ENCODE data around the gene APBA2. TPM values are rescaled to one million over a fixed set of nuclear protein-coding genes. Genes with fewer than 3 reads are reported as not detected.

APBA2 gene
- total RNA-seq, 1 experiment from 2014 or later, result not detected

DNA sequence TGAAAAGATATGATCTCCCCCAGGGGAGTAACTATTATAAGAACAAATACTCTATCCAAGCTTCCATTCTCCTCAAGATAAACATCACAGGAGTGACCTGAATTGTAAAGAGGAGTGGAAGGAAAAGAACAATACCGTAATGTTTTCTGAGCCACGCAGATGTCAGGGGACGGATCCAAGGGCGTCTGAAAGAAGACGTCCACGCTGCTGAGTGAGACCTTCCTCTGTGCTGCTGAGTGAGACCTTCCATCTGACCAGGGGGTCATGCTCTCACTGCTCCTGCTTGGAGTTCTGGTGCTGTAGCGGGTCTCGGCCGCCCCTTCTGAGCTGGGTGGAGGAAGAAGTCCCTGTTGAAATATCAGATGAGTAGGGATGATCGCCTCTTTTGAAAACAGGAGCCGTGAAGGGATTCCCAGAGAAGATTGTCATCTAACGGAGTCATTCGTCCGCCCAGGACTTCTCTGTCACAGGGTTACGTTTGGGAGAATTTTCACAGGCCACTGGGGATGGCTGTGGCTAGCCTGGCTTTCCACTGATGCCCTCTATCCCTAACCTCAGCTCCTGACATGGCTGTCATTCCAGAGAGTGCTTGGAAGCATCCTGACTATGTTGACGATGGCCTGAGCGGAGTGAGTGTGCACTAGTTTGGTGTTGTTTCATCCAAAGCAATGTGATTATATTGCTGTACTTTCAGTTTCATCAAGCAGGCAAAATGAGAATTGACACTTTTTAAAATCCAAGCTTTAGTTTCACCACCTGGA, 184.9 kb downstream of the APBA2 start:
- no peak overlapping the region for H3K9ac ChIP-seq (ENCODE audit: low read length)
- no peaks in the 10 kb centered on the region for H3K9me3 ChIP-seq (ENCODE audit: low read length)
- no peak for DNase-seq
- no peak overlapping the region for H3K4me2 ChIP-seq (ENCODE audit: low read depth, low read length, poor library complexity, severe bottlenecking)
- H3K9me2 ChIP-seq (replicated peaks; ENCODE audit: insufficient read depth, low read length), result no peaks in the 10 kb centered on the region
- no peaks in the 10 kb centered on the region for H3K27me3 ChIP-seq (ENCODE audit: low read length)
- H3K4me1 ChIP-seq (ENCODE audit: low read length), result no peaks in the 10 kb centered on the region
- no peaks in the 10 kb centered on the region for H4K20me1 ChIP-seq (ENCODE audit: insufficient read depth, low read depth, low read length)
- H3K36me3 ChIP-seq (ENCODE audit: insufficient read depth, low read length), result no peaks in the 10 kb centered on the region
- H3K79me2 ChIP-seq (ENCODE audit: low read length), result no peaks in the 10 kb centered on the region
- no peak overlapping the region for H3K27ac ChIP-seq (ENCODE audit: low read length)
- H2AFZ ChIP-seq (ENCODE audit: low read length), result no peak overlapping the region
- no peak overlapping the region for H3K4me3 ChIP-seq (ENCODE audit: low read length)

DNA sequence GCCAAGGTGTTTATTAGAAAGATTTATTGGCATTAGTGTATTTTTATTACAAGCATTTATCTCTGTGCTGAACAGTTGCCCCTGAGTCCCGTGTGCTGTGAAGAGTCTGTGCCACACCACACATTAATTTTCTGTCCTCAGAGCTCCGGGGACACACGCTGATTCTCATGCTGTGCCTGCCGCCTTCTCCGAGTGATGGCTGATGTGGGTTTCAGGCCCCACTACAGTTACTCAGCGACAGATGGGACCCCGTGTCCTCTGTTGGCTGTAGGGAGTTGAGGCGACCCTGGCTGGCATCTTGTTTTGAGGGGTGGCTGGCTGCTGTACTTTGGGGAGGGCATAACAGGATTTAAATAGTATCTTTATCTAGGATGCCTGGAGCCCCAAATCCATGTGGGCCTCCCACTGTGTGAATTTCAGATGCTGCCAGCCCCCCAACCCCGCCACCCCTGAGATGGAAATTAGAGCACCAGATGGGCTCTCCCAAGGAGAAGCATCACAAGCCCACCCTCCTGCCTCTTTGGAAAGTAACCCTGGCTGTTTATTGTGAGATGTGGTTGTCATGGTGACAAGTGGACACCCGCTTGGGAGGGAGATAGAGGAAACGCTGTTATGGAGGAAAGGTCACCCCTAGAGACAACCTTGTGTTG, 185.6 kb downstream of the APBA2 start:
- no peak for DNase-seq
- no peak overlapping the region for H3K27ac ChIP-seq (ENCODE audit: low read length)
- no peaks in the 10 kb centered on the region for H3K27me3 ChIP-seq (ENCODE audit: low read length)
- no peaks in the 10 kb centered on the region for H3K36me3 ChIP-seq (ENCODE audit: insufficient read depth, low read length)
- no peak overlapping the region for H2AFZ ChIP-seq (ENCODE audit: low read length)
- no peaks in the 10 kb centered on the region for H3K4me1 ChIP-seq (ENCODE audit: low read length)
- H3K4me2 ChIP-seq (ENCODE audit: low read depth, low read length, poor library complexity, severe bottlenecking), result no peak overlapping the region
- H3K9me3 ChIP-seq (ENCODE audit: low read length), result no peaks in the 10 kb centered on the region
- H3K9me2 ChIP-seq (replicated peaks; ENCODE audit: insufficient read depth, low read length), result no peaks in the 10 kb centered on the region
- no peak overlapping the region for H3K4me3 ChIP-seq (ENCODE audit: low read length)
- H4K20me1 ChIP-seq (ENCODE audit: insufficient read depth, low read depth, low read length), result no peaks in the 10 kb centered on the region
- H3K9ac ChIP-seq (ENCODE audit: low read length), result no peak overlapping the region
- no peaks in the 10 kb centered on the region for H3K79me2 ChIP-seq (ENCODE audit: low read length)

DNA sequence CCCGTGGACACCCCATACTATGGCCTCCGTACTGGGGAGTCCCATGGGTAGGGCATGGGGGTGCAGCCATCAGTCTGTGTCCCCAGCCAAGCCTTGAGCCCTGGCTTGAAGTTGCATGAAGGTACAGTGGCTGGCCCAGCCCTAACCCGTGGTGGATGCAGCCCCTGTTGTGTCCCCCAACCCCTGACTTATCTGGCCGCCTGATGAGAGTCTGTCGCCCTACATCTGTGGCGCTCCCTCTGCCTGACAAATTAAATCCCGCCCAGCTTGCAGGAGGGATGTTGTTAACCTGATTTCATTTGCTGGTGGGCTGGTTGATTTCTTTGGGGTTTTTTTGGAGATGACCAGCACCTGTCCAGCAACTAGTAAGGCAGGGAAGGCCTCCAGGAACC, 186.1 kb downstream of the APBA2 start:
- Histone ChIP-seq H3K36me3 (ENCODE audit: insufficient read depth, low read length) (no peaks in the 10 kb centered on the region), H4K20me1 (ENCODE audit: insufficient read depth, low read depth, low read length) (no peaks in the 10 kb centered on the region), H3K79me2 (ENCODE audit: low read length) (no peaks in the 10 kb centered on the region), H3K4me2 (ENCODE audit: low read depth, low read length, poor library complexity, severe bottlenecking) (no peak overlapping the region), H3K27me3 (ENCODE audit: low read length) (no peaks in the 10 kb centered on the region), H3K4me3 (ENCODE audit: low read length) (no peak overlapping the region), H2AFZ (ENCODE audit: low read length) (no peak overlapping the region), H3K4me1 (ENCODE audit: low read length) (no peaks in the 10 kb centered on the region), H3K9me2 (replicated peaks; ENCODE audit: insufficient read depth, low read length) (no peaks in the 10 kb centered on the region), H3K9ac (ENCODE audit: low read length) (no peak overlapping the region), H3K27ac (ENCODE audit: low read length) (no peak overlapping the region), H3K9me3 (ENCODE audit: low read length) (no peaks in the 10 kb centered on the region)
- DNase-seq, result no peak

DNA sequence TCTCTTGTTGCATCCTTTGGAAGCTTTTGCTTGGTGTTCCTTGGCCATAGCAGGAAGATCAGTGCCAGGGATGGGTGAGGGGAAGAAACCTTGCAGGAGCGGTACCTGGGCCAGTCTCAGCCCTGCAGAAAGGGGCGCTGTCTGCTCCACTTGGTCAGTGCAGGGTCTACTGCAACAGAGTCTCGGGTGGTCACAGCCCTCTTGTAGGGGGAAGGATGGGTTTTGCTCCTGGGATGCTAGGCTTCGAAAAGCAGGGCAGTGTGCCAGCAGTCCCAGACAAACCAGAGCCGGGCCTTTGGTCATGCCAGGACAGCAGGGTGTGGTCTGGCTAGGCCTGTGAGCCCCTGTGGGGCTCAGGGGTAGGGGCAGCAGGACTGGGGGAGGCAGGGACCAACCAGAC, 186.7 kb downstream of the APBA2 start:
- Histone ChIP-seq H3K36me3 (ENCODE audit: insufficient read depth, low read length) (no peaks in the 10 kb centered on the region), H3K9ac (ENCODE audit: low read length) (no peak overlapping the region), H3K4me2 (ENCODE audit: low read depth, low read length, poor library complexity, severe bottlenecking) (no peak overlapping the region), H3K9me2 (replicated peaks; ENCODE audit: insufficient read depth, low read length) (no peaks in the 10 kb centered on the region), H3K27ac (ENCODE audit: low read length) (no peak overlapping the region), H3K9me3 (ENCODE audit: low read length) (no peaks in the 10 kb centered on the region), H3K4me1 (ENCODE audit: low read length) (no peaks in the 10 kb centered on the region), H3K4me3 (ENCODE audit: low read length) (no peak overlapping the region), H3K79me2 (ENCODE audit: low read length) (no peaks in the 10 kb centered on the region), H2AFZ (ENCODE audit: low read length) (no peak overlapping the region), H3K27me3 (ENCODE audit: low read length) (no peaks in the 10 kb centered on the region), H4K20me1 (ENCODE audit: insufficient read depth, low read depth, low read length) (no peaks in the 10 kb centered on the region)
- DNase-seq, result no peak

DNA sequence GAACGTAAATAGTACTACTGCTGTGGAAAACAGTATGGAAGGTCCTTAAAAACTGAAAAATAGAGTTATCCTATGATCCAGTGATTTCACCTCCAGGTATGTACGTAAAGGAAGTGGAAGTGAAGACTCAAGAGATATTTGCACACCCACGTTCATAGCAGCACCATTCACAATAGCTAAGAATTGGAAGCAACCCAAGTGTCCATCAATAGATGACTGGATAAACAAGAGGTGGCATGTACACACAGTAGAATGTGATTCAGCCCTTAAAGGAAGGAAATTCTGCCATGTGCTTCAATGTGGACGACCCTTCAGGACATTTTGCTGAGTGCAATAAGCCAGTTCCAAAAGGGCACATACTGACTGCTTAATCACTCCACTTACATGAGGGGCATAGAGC, 188.3 kb downstream of the APBA2 start:
- Histone ChIP-seq H3K4me2 (ENCODE audit: low read depth, low read length, poor library complexity, severe bottlenecking) (no peak overlapping the region), H3K27ac (ENCODE audit: low read length) (no peak overlapping the region), H3K4me1 (ENCODE audit: low read length) (no peaks in the 10 kb centered on the region), H2AFZ (ENCODE audit: low read length) (no peak overlapping the region), H3K79me2 (ENCODE audit: low read length) (no peaks in the 10 kb centered on the region), H4K20me1 (ENCODE audit: insufficient read depth, low read depth, low read length) (no peaks in the 10 kb centered on the region), H3K4me3 (ENCODE audit: low read length) (no peak overlapping the region), H3K9me3 (ENCODE audit: low read length) (no peaks in the 10 kb centered on the region), H3K9me2 (replicated peaks; ENCODE audit: insufficient read depth, low read length) (no peaks in the 10 kb centered on the region), H3K9ac (ENCODE audit: low read length) (no peak overlapping the region), H3K27me3 (ENCODE audit: low read length) (no peaks in the 10 kb centered on the region), H3K36me3 (ENCODE audit: insufficient read depth, low read length) (no peaks in the 10 kb centered on the region)
- DNase-seq, result no peak

DNA sequence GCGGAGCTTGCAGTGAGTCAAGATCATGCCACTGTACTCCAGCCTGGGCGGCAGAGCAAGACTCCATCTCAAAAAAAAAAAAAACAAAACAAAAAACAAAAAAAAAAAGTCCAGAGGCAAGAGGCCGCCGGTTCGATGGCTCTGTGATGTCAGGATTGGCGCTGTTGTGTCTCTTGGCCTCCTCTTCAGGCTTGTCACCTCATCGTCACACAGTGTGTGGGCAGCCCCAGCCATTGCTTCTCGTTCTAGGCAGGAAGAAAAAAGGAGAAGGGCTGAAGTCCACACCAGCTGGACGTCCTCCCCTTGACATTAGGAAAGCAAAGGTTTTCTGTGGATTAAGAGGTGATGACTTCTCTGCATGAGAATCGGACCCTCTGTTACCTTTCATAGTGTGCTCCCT, 192.8 kb downstream of the APBA2 start:
- Histone ChIP-seq H3K9me2 (replicated peaks; ENCODE audit: insufficient read depth, low read length) (no peaks in the 10 kb centered on the region), H4K20me1 (ENCODE audit: insufficient read depth, low read depth, low read length) (no peaks in the 10 kb centered on the region), H3K9ac (ENCODE audit: low read length) (no peak overlapping the region), H3K4me1 (ENCODE audit: low read length) (no peaks in the 10 kb centered on the region), H3K9me3 (ENCODE audit: low read length) (no peaks in the 10 kb centered on the region), H3K4me2 (ENCODE audit: low read depth, low read length, poor library complexity, severe bottlenecking) (no peak overlapping the region), H3K27me3 (ENCODE audit: low read length) (no peaks in the 10 kb centered on the region), H3K4me3 (ENCODE audit: low read length) (no peak overlapping the region), H3K79me2 (ENCODE audit: low read length) (no peaks in the 10 kb centered on the region), H3K36me3 (ENCODE audit: insufficient read depth, low read length) (no peaks in the 10 kb centered on the region), H3K27ac (ENCODE audit: low read length) (no peak overlapping the region), H2AFZ (ENCODE audit: low read length) (no peak overlapping the region)
- DNase-seq, result no peak

DNA sequence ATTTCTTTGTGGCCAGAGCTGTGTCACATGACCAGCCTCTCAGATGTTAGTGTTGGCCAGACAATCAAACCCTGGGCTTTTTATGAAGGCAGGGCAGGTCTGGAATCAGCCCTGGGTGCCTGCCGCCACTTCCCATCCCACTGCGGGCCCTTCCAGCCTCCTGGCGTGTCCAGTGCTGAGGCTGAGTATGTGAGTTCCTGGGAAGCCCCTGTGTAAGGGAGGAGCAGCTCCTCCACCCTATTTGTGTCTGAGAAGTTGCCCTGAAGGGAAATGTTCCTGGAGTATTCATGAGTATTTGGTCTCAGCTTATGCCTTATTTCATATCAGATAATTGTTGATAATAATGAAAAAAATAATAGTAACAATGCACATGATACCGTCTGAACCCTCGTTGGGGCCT, 193.7 kb downstream of the APBA2 start:
- Histone ChIP-seq H3K9me2 (replicated peaks; ENCODE audit: insufficient read depth, low read length) (no peaks in the 10 kb centered on the region), H2AFZ (ENCODE audit: low read length) (no peak overlapping the region), H3K4me3 (ENCODE audit: low read length) (no peak overlapping the region), H4K20me1 (ENCODE audit: insufficient read depth, low read depth, low read length) (no peaks in the 10 kb centered on the region), H3K79me2 (ENCODE audit: low read length) (no peaks in the 10 kb centered on the region), H3K36me3 (ENCODE audit: insufficient read depth, low read length) (no peaks in the 10 kb centered on the region), H3K4me2 (ENCODE audit: low read depth, low read length, poor library complexity, severe bottlenecking) (no peak overlapping the region), H3K9ac (ENCODE audit: low read length) (no peak overlapping the region), H3K4me1 (ENCODE audit: low read length) (no peaks in the 10 kb centered on the region), H3K9me3 (ENCODE audit: low read length) (no peaks in the 10 kb centered on the region), H3K27me3 (ENCODE audit: low read length) (no peaks in the 10 kb centered on the region), H3K27ac (ENCODE audit: low read length) (no peak overlapping the region)
- no peak for DNase-seq

DNA sequence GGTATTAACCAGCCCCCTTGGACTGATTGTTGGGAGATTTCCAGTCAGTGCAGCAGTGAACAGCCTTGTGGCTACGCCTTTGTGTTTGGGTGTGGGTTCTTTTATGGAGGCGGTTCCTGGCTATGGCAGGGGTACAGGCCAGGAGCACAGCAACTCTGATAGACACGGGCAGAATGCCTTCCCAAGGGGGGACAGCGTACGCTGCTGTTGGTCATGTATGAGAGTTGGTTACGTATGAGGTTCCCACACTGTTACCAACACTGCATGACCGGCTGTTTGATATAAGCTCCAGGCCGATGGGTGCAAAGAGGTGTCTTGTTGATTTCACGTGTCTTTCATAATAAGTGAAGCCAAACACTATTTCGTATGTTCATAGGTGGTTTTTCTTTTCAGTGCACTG, 196.0 kb downstream of the APBA2 start:
- Histone ChIP-seq H4K20me1 (ENCODE audit: insufficient read depth, low read depth, low read length) (no peaks in the 10 kb centered on the region), H3K9me2 (replicated peaks; ENCODE audit: insufficient read depth, low read length) (no peaks in the 10 kb centered on the region), H3K36me3 (ENCODE audit: insufficient read depth, low read length) (no peaks in the 10 kb centered on the region), H2AFZ (ENCODE audit: low read length) (no peak overlapping the region), H3K27ac (ENCODE audit: low read length) (no peak overlapping the region), H3K4me1 (ENCODE audit: low read length) (no peaks in the 10 kb centered on the region), H3K4me3 (ENCODE audit: low read length) (no peak overlapping the region), H3K4me2 (ENCODE audit: low read depth, low read length, poor library complexity, severe bottlenecking) (no peak overlapping the region), H3K9ac (ENCODE audit: low read length) (no peak overlapping the region), H3K27me3 (ENCODE audit: low read length) (no peaks in the 10 kb centered on the region), H3K79me2 (ENCODE audit: low read length) (no peaks in the 10 kb centered on the region), H3K9me3 (ENCODE audit: low read length) (no peaks in the 10 kb centered on the region)
- DNase-seq, result no peak
